ENCODE data around the gene ARHGEF38.

Gene ARHGEF38

GRCh38 chr4:105683038-105683437 is 130.6 kb downstream of the ARHGEF38 start:
- no peak for TF ChIP-seq REST (IDR thresholded peaks at IDR 0.05; ENCODE audit: insufficient read depth in 1 of 2, low read depth in 2 of 2, low read length in 2 of 2)
- TF ChIP-seq POLR2AphosphoS5 (IDR thresholded peaks at IDR 0.05; ENCODE audit: low read depth, low read length), result no peak
- no peak for TF ChIP-seq TAF1 (IDR thresholded peaks at IDR 0.05; ENCODE audit: borderline replicate concordance, insufficient read depth, low read length)
- TF ChIP-seq SIN3A (IDR thresholded peaks at IDR 0.05; ENCODE audit: borderline replicate concordance, insufficient read depth, low read length), result no peak
- TF ChIP-seq FOXP2 (optimal IDR thresholded peaks at IDR 0.05; ENCODE audit: borderline replicate concordance, extremely low read depth, extremely low read length, insufficient read depth), result no peak

GRCh38 chr4:105686571-105686970 is 134.2 kb downstream of the ARHGEF38 start:
- TF ChIP-seq POLR2AphosphoS5 (IDR thresholded peaks at IDR 0.05; ENCODE audit: low read depth, low read length), result no peak
- no peak for TF ChIP-seq SIN3A (IDR thresholded peaks at IDR 0.05; ENCODE audit: borderline replicate concordance, insufficient read depth, low read length)
- no peak for TF ChIP-seq REST (IDR thresholded peaks at IDR 0.05; ENCODE audit: insufficient read depth in 1 of 2, low read depth in 2 of 2, low read length in 2 of 2)
- no peak for TF ChIP-seq FOXP2 (optimal IDR thresholded peaks at IDR 0.05; ENCODE audit: borderline replicate concordance, extremely low read depth, extremely low read length, insufficient read depth)
- no peak for TF ChIP-seq TAF1 (IDR thresholded peaks at IDR 0.05; ENCODE audit: borderline replicate concordance, insufficient read depth, low read length)

- no peak for TF ChIP-seq FOXP2 (optimal IDR thresholded peaks at IDR 0.05; ENCODE audit: borderline replicate concordance, extremely low read depth, extremely low read length, insufficient read depth)
- TF ChIP-seq TAF1 (IDR thresholded peaks at IDR 0.05; ENCODE audit: borderline replicate concordance, insufficient read depth, low read length), result no peak
- no peak for TF ChIP-seq POLR2AphosphoS5 (IDR thresholded peaks at IDR 0.05; ENCODE audit: low read depth, low read length)
- TF ChIP-seq REST (IDR thresholded peaks at IDR 0.05; ENCODE audit: insufficient read depth in 1 of 2, low read depth in 2 of 2, low read length in 2 of 2), result no peak
- no peak for TF ChIP-seq SIN3A (IDR thresholded peaks at IDR 0.05; ENCODE audit: borderline replicate concordance, insufficient read depth, low read length)
These were observed 146.2 kb downstream of the ARHGEF38 start for GRCh38 chr4:105698607-105699006.

GRCh38 chr4:105707782-105708180 is 155.4 kb downstream of the ARHGEF38 start:
- TF ChIP-seq REST (IDR thresholded peaks at IDR 0.05; ENCODE audit: insufficient read depth in 1 of 2, low read depth in 2 of 2, low read length in 2 of 2) (no peak), FOXP2 (optimal IDR thresholded peaks at IDR 0.05; ENCODE audit: borderline replicate concordance, extremely low read depth, extremely low read length, insufficient read depth) (no peak), POLR2AphosphoS5 (IDR thresholded peaks at IDR 0.05; ENCODE audit: low read depth, low read length) (no peak), SIN3A (IDR thresholded peaks at IDR 0.05; ENCODE audit: borderline replicate concordance, insufficient read depth, low read length) (no peak), TAF1 (IDR thresholded peaks at IDR 0.05; ENCODE audit: borderline replicate concordance, insufficient read depth, low read length) (no peak)
